Sigmoid colon (tissue), 3 donors: Measurements from ENCODE around the gene HPS4.

Experiments used
- POLR2A ChIP-seq, 2 donors: fragments of 450-650 bp; IDR thresholded peaks; one replicate each; pipeline ENCODE4 v1.6.1; 2016; ENCODE audit warnings: antibody characterized with exemption in 2 of 2, mild to moderate bottlenecking in 2 of 2, moderate library complexity in 2 of 2
- TF ChIP-seq, protein P1 (sequence below), 4 experiments: fragments of 450-650 bp in 3 of 4; fragments of 200-600 bp in 1 of 4; IDR thresholded peaks; one replicate each; pipeline ENCODE4 v1.5.1; 2016 to 2019; ENCODE audit warnings: antibody characterized with exemption in 4 of 4, mild to moderate bottlenecking in 3 of 4, moderate library complexity in 2 of 4

DNA sequence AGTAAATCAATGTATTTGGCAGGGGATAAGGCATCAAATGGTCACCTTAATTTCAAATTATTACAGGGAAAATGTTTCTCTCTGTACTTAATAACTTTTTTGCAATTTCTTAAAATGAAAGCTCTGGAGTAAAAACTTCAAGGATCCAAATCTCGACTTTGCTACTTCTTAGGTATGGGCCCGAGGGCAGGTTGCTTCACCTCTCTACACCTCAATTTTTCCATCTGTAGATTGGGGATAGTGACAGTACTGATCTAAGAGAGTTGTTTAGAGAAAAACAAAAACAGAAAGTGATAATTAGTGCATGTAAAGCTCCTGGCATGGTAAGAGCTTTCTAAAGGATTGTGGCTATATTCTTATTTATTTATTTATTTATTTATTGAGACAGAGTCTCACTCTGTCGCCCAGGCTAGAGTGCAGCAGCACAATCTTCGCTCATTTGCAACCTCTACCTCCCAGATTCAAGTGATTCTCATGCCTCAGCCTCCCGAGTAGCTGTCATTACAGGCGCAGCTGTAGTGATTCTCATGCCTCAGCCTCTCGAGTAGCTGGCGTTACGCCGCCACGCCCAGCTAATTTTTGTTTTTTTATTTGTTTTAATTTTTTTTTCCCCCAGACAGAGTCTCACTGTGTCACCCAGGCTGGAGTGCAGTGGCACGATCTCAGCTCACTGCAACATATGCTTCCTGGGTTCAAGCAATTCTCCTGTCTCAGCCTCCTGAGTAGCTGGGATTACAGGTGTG lies 31.0 kb upstream of the HPS4 start:
- TF ChIP-seq, protein P1, sequence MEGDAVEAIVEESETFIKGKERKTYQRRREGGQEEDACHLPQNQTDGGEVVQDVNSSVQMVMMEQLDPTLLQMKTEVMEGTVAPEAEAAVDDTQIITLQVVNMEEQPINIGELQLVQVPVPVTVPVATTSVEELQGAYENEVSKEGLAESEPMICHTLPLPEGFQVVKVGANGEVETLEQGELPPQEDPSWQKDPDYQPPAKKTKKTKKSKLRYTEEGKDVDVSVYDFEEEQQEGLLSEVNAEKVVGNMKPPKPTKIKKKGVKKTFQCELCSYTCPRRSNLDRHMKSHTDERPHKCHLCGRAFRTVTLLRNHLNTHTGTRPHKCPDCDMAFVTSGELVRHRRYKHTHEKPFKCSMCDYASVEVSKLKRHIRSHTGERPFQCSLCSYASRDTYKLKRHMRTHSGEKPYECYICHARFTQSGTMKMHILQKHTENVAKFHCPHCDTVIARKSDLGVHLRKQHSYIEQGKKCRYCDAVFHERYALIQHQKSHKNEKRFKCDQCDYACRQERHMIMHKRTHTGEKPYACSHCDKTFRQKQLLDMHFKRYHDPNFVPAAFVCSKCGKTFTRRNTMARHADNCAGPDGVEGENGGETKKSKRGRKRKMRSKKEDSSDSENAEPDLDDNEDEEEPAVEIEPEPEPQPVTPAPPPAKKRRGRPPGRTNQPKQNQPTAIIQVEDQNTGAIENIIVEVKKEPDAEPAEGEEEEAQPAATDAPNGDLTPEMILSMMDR (IDR thresholded peaks at IDR 0.05): no peak
- no peak for TF ChIP-seq POLR2A (IDR thresholded peaks at IDR 0.05)
